Cardiac fibroblast (primary cell): ENCODE measurements around the gene FAM151A.

Source experiments
- DNase-seq, 2 donors: peaks; one replicate each; pipeline versions ENCODE4 v3.0.0 to v3.0.0-alpha.2; 2010; ENCODE audit warnings: low read depth in 2 of 2
- H3K4me3 ChIP-seq, 2 donors: replicated peaks in 1 of 2; 1 replicate in 1 of 2; 2 replicates in 1 of 2; pipeline ENCODE4 v1.5.1; 2011; ENCODE audit warnings: low read depth in 2 of 2, low read length in 2 of 2, mild to moderate bottlenecking in 2 of 2, moderate library complexity in 1 of 2
- TF ChIP-seq, protein P1 (sequence below): IDR thresholded peaks from one replicate; pipeline ENCODE4 v1.5.1; 2011; ENCODE audit warnings: low read depth, mild to moderate bottlenecking, low read length, inconsistent platforms

The FAM151A gene

DNA sequence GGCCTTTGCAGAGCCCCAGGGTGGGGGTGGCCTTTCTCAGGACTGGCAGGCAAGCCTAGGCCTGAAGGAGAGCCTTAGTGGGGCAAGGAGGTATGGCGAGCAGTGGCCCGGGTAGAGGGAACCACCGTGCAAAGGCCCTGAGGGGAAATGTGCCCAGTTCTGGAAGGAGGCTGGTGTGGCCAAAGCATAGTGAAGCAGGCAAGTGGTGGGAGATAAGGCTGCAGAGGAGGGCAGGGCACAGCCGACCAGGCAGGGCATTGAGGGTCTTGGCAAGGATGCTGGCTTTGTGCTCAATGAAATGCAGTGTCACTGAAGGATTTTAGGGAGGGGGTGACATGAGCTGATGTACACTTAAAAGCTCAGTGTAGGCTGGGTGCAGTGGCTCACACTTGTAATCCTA, 41.0 kb upstream of the FAM151A start:
- TF ChIP-seq, protein P1, sequence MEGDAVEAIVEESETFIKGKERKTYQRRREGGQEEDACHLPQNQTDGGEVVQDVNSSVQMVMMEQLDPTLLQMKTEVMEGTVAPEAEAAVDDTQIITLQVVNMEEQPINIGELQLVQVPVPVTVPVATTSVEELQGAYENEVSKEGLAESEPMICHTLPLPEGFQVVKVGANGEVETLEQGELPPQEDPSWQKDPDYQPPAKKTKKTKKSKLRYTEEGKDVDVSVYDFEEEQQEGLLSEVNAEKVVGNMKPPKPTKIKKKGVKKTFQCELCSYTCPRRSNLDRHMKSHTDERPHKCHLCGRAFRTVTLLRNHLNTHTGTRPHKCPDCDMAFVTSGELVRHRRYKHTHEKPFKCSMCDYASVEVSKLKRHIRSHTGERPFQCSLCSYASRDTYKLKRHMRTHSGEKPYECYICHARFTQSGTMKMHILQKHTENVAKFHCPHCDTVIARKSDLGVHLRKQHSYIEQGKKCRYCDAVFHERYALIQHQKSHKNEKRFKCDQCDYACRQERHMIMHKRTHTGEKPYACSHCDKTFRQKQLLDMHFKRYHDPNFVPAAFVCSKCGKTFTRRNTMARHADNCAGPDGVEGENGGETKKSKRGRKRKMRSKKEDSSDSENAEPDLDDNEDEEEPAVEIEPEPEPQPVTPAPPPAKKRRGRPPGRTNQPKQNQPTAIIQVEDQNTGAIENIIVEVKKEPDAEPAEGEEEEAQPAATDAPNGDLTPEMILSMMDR: no peak
- H3K4me3 ChIP-seq: no peak overlapping the region
- no peak for DNase-seq

DNA sequence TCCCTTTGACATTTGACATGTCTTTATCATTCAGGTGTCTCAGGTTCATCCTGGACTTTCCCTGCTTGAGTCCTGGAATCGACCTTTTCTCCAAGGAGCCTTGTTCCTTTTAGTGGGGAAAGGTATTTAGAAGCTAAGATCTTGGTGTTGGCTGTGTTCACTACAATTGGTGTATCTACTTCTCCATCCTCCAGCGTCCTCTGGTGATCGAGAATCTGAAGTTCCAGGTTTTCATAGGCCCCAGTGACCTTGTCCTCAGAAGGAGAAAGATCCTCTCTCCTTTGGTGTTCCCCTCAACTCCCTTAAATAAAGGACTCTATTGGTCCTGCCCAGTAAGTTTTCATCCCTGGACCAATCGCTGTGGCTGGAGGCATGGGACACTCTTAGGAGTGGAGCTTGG, 40.4 kb upstream of the FAM151A start:
- TF ChIP-seq, protein P1: no peak
- DNase-seq: no peak
- H3K4me3 ChIP-seq: no peak overlapping the region

- DNase-seq: no peak
- no peak overlapping the region for H3K4me3 ChIP-seq
- TF ChIP-seq, protein P1: no peak
Measured at GRCh38 chr1:54658164-54658913, 35.0 kb upstream of the FAM151A start.

DNA sequence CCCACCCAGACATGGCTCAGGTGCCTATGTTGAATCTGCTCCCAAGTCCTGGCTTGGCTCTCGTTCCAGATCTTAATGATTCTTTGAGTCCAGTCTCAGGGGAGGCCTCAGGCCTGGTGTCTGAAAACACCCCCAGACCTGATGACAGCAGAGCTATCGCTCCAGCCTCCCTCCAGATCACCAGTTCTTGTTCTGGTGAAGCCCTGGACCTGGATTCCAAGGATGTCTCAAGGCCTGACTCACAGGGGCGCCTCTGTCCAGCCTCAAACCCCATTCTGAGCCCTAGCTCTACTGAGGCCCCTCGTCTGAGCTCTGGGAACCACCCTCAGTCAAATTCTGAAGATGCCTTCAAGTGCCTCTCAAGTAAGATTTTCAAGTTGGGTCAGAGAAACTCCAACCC, 29.7 kb upstream of the FAM151A start:
- no peak for DNase-seq
- TF ChIP-seq, protein P1: no peak
- H3K4me3 ChIP-seq: no peak overlapping the region

DNA sequence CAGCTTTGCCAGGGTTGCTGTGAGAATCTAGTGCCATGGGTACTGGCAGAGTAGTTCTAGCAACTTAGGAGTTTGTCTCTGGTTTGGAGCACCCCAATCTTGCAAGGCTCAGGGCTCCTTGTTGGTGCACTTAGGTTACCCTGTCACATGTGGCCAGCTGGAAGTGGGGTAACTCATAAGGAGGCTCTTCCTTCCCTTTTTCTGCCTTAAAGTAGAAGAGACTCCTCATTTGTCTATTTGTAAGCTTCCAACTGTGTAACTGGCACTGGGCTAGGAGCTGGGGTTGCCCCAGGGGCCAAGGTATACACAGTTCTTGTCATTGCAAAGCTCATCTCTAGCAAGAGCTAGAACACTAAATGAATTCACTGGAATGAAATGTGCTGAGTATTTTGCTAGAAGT, 28.8 kb upstream of the FAM151A start:
- TF ChIP-seq, protein P1: no peak
- DNase-seq: no peak
- H3K4me3 ChIP-seq: no peak overlapping the region

DNA sequence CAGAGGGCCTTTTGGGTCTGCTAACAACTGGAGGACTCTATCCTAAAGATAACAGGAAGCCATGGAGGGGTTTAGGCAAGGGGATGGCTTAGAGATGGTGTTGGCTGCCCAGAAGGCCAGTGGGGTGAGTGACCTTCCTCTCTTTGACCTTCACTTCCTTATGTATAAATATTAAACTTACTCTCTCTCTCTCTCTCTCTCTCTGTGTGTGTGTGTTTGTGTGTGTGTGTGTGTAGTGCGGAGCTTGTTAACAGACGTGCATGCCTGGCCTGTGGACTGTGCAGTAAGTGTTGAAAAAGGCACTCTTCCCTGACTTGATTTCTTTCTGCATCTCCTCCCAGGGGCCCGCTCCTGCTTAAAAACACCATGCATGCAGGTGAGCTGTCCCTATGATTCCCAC, 28.3 kb upstream of the FAM151A start:
- no peak for DNase-seq
- TF ChIP-seq, protein P1: no peak
- no peak overlapping the region for H3K4me3 ChIP-seq

DNA sequence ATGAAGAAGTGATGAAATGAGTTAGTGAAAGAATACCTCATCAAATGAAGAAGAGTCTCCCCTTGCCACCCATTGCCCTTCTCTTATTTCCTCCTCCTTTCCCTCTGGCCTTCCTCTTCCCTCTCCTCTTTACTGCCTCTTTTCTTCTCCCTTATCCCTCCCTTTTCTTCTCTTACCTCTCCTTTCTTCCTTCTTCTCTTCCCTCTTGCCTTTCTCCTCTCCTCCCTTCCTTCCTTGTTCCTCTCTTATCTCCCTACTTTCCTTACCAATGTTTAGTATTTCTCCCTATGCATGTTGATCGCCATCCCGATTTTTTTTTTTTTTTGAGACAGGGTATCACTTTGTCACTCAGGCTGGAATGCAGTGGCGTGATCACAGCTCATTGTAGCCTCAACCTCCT, 27.1 kb upstream of the FAM151A start:
- H3K4me3 ChIP-seq: no peak overlapping the region
- DNase-seq: no peak
- TF ChIP-seq, protein P1: no peak
